Measurements from ENCODE around the gene MISP. TPM values are rescaled to one million over a fixed set of nuclear protein-coding genes. Genes with fewer than 3 reads are reported as not detected.
"Not testable (repeated sequence)": the region's sequence is repeated elsewhere in the genome, so short reads cannot be mapped to it uniquely, and the experiment has no call there.

The MISP gene, protein sequence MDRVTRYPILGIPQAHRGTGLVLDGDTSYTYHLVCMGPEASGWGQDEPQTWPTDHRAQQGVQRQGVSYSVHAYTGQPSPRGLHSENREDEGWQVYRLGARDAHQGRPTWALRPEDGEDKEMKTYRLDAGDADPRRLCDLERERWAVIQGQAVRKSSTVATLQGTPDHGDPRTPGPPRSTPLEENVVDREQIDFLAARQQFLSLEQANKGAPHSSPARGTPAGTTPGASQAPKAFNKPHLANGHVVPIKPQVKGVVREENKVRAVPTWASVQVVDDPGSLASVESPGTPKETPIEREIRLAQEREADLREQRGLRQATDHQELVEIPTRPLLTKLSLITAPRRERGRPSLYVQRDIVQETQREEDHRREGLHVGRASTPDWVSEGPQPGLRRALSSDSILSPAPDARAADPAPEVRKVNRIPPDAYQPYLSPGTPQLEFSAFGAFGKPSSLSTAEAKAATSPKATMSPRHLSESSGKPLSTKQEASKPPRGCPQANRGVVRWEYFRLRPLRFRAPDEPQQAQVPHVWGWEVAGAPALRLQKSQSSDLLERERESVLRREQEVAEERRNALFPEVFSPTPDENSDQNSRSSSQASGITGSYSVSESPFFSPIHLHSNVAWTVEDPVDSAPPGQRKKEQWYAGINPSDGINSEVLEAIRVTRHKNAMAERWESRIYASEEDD
- total RNA-seq (under 1 TPM in 1 of 4 donors, not detected in 3; 0.36 TPM), polyA plus RNA-seq (100 to 1,000 TPM; 266 to 456 (median 311) TPM)

DNA sequence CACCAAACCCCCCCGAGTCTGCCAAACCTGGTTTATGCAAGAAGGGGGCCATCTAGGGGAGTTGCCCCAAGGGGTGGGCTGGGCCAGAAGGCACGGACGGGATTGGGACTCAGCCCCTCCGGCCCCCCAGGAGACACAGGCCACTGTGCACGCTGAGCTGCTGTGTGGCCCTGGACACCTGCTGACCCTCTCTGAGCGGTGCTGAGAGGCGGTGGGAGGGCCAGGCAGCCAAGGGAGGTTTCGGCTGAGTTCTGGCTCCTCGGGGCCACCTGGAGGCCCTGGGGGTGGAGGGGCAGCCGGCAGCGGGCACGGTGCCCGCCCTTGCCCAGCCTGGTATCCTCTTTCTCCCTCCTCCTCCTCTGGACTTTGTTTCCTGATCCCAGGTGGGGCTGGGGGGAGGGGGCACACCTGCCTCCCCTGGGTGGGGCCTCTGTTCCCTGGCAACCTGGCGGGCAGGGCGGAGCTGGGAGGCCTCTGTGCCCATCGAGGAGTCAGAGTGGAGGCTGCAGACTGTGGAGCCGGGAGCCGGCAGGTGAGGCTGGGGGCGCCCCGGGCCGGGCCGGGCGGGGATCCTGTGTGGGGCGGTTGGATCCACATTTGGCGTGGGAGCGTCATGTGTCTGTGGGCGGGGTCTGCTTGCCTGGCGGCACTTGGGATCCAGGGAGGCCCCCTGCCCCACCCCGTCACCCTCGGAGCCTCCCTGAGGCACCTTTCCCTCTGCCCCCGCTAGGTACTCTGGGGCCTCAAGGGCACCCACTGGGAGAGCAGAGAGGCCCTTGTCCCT, at the start of gene MISP:
MISP (plus strand) TSS at position 473 of the 784 bp plus-strand sequence. CDS start 5,835 bp downstream, outside the sequence.
- Histone ChIP-seq H3K27me3 (peaks cover 0 to 27% (median 7%) of the 10 kb centered on the region in 3 donors), H3K36me3 (peaks cover 0 to 19% (median 8%) of the 10 kb centered on the region in 4 donors), H3K9me3 (peaks cover 0 to 5% (median 4%) of the 10 kb centered on the region in 4 donors), H3K4me3 (peak within 1 kb of the TSS in 1 of 4 donors; percentile 12), H3K27ac (peak within 1 kb of the TSS in 3 of 4 donors; percentile 10 to 64 (median 52)), H3K4me1 (no peaks in the 10 kb centered on the region)
- no peak for DNase-seq
- intact Hi-C loops (cut with DNase I), result no loop called here
- TF ChIP-seq POLR2AphosphoS5 (IDR thresholded peaks at IDR 0.05) (peak in 1 of 4 donors; percentile 34), POLR2A (IDR thresholded peaks at IDR 0.05) (peak in 1 of 2 donors; percentile 60), EP300 (IDR thresholded peaks at IDR 0.05) (no peak)
- TF ChIP-seq, protein P1, sequence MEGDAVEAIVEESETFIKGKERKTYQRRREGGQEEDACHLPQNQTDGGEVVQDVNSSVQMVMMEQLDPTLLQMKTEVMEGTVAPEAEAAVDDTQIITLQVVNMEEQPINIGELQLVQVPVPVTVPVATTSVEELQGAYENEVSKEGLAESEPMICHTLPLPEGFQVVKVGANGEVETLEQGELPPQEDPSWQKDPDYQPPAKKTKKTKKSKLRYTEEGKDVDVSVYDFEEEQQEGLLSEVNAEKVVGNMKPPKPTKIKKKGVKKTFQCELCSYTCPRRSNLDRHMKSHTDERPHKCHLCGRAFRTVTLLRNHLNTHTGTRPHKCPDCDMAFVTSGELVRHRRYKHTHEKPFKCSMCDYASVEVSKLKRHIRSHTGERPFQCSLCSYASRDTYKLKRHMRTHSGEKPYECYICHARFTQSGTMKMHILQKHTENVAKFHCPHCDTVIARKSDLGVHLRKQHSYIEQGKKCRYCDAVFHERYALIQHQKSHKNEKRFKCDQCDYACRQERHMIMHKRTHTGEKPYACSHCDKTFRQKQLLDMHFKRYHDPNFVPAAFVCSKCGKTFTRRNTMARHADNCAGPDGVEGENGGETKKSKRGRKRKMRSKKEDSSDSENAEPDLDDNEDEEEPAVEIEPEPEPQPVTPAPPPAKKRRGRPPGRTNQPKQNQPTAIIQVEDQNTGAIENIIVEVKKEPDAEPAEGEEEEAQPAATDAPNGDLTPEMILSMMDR (IDR thresholded peaks at IDR 0.05), result no peak
- WGBS, 2 donors, result 13 to 62% methylated on average over 31 of the region's 31 CpGs

DNA sequence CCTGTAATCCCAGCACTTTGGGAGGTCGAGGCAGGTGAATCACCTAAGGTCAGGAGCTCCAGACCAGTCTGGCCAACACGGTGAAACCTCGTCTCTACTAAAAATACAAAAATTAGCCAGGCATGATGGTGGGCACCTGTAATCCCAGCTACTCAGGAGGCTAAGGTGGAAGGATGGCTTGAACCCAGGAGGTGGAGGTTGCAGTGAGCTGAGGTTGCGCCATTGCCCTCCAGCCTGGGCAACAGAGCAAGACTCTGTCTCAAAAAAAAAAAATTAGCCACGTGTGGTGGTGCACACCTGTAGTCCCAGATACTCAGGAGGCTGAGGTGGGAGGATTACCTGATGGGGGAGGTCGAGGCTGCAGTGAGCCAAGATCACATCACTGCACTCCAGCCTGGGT, 48.1 kb upstream of the MISP start:
- intact Hi-C loops (cut with DNase I); DNase-seq; H3K36me3 ChIP-seq; H3K9me3 ChIP-seq; H3K27ac ChIP-seq: not testable (repeated sequence)
- Histone ChIP-seq H3K27me3 (peaks cover 0 to 28% (median 19%) of the 10 kb centered on the region in 3 donors), H3K4me1 (peaks cover 0 to 21% (median 8%) of the 10 kb centered on the region in 4 donors), H3K4me3 (peak overlapping the region in 2 of 4 donors; percentile 18 to 30)
- 70 to 82% methylated on average over 6 of the region's 6 CpGs for WGBS, 2 donors

GRCh38 chr19:703329-703650, 47.6 kb upstream of the MISP start:
- Histone ChIP-seq H3K9me3 (no peaks in the 10 kb centered on the region), H3K27me3 (peaks cover 0 to 28% (median 19%) of the 10 kb centered on the region in 3 donors), H3K36me3 (no peaks in the 10 kb centered on the region), H3K4me3 (peak overlapping the region in 3 of 4 donors; percentile 7 to 30 (median 18)), H3K4me1 (peaks cover 0 to 25% (median 10%) of the 10 kb centered on the region in 4 donors), H3K27ac (peak overlapping the region in 1 of 4 donors; percentile 38)
- TF ChIP-seq POLR2A (IDR thresholded peaks at IDR 0.05), result no peak
- no peak for TF ChIP-seq POLR2AphosphoS5 (IDR thresholded peaks at IDR 0.05)
- TF ChIP-seq, protein P1 (IDR thresholded peaks at IDR 0.05), result no peak
- TF ChIP-seq EP300 (IDR thresholded peaks at IDR 0.05), result no peak
- WGBS, 2 donors, result 31 to 37% methylated on average over 4 of the region's 4 CpGs
- intact Hi-C loops (cut with DNase I), result no loop called here
- DNase-seq, result no peak

- WGBS, 2 donors, result 5 to 8% methylated on average over 50 of the region's 50 CpGs
- peak; percentile 92 for DNase-seq
- Histone ChIP-seq H3K27me3 (peaks cover 0 to 28% (median 19%) of the 10 kb centered on the region in 3 donors), H3K4me3 (peak overlapping the region in 3 of 4 donors; percentile 7 to 30 (median 18)), H3K36me3 (no peaks in the 10 kb centered on the region), H3K27ac (peak overlapping the region in 1 of 4 donors; percentile 38), H3K4me1 (peaks cover 0 to 27% (median 12%) of the 10 kb centered on the region in 4 donors), H3K9me3 (no peaks in the 10 kb centered on the region)
- intact Hi-C loops (cut with DNase I), result no loop called here
- peak in 1 of 4 donors; percentile 55 for TF ChIP-seq POLR2AphosphoS5 (IDR thresholded peaks at IDR 0.05)
- TF ChIP-seq, protein P1 (IDR thresholded peaks at IDR 0.05), result no peak
Observed at GRCh38 chr19:703651-704446, 47.1 kb upstream of the MISP start.
